PC-9 (cell line): ENCODE results near the gene KCNMB1. TPM values are rescaled to one million over a fixed set of nuclear protein-coding genes. Genes with fewer than 3 reads are reported as not detected.

ENCODE experiments used
- BruUV-seq: library from RNA; stranded (reverse); fragments of 400-500 nt; replicated peaks from 2 replicates; lab custom pipeline; 2021; lab: Mats Ljungman, UMichigan
- CTCF ChIA-PET: fragments of 300-600 bp; sonication (Branson Sonifier 250); formaldehyde crosslinking; loops from one replicate; lab custom pipeline; 2022; ENCODE audit warnings: antibody characterized with exemption; lab: Charles Lee
- POLR2A ChIA-PET: fragments of 300-600 bp; sonication (Branson Sonifier 250); formaldehyde crosslinking; loops from one replicate; lab custom pipeline; 2022; ENCODE audit warnings: antibody characterized with exemption; ENCODE audit not compliant: unreplicated experiment; lab: Charles Lee
- DNase-seq, 2 experiments: peaks; one replicate each; pipeline versions ENCODE4 v3.0.0 to v3.0.0-alpha.2; 2015 to 2022; ENCODE audit warnings: mixed read lengths in 1 of 2
- H2AFZ ChIP-seq: fragments of 200-600 bp; sonication (generic); 2 replicates; pipeline ENCODE4 v1.8.1; 2017; ENCODE audit warnings: antibody characterized with exemption
- H3F3A ChIP-seq: fragments of 200-600 bp; sonication (generic); 2 replicates; pipeline ENCODE4 v1.8.1; 2017; ENCODE audit warnings: antibody characterized with exemption, mild to moderate bottlenecking, low read depth; ENCODE audit not compliant: insufficient read depth
- H3K27ac ChIP-seq: fragments of 200-600 bp; sonication (generic); 2 replicates; pipeline ENCODE4 v1.6.1; 2016; ENCODE audit warnings: mixed run types
- H3K27me3 ChIP-seq: fragments of 200-600 bp; sonication (generic); 2 replicates; pipeline ENCODE4 v1.6.1; 2016; ENCODE audit warnings: low read depth, mixed run types; ENCODE audit not compliant: insufficient read depth
- H3K36me3 ChIP-seq: fragments of 200-600 bp; sonication (generic); 2 replicates; pipeline ENCODE4 v1.6.1; 2016; ENCODE audit warnings: low read depth, mixed run types
- H3K4me1 ChIP-seq: fragments of 200-600 bp; sonication (generic); replicated peaks from 2 replicates; pipeline ENCODE4 v1.6.1; 2016; ENCODE audit warnings: mixed run types; ENCODE audit not compliant: insufficient read depth
- H3K4me2 ChIP-seq: fragments of 200-600 bp; sonication (generic); 2 replicates; pipeline ENCODE4 v1.6.1; 2017; ENCODE audit warnings: mixed run types
- H3K4me3 ChIP-seq: fragments of 200-600 bp; sonication (generic); 2 replicates; pipeline ENCODE4 v1.6.1; 2016; ENCODE audit warnings: mixed run types
- H3K79me2 ChIP-seq: fragments of 200-600 bp; sonication (generic); 2 replicates; pipeline ENCODE4 v1.6.1; 2017; ENCODE audit warnings: low read depth, mixed run types
- H3K9me2 ChIP-seq: fragments of 200-600 bp; sonication (generic); 2 replicates; pipeline ENCODE4 v1.8.1; 2017; ENCODE audit warnings: mild to moderate bottlenecking; ENCODE audit not compliant: insufficient read depth
- H3K9me3 ChIP-seq: fragments of 200-600 bp; sonication (generic); 2 replicates; pipeline ENCODE4 v1.8.1; 2016; ENCODE audit warnings: low read depth; ENCODE audit not compliant: insufficient read depth
- H4K20me1 ChIP-seq: fragments of 200-600 bp; sonication (generic); 2 replicates; pipeline ENCODE4 v1.8.1; 2017; ENCODE audit not compliant: insufficient read depth
- EZH2 ChIP-seq: fragments of 200-600 bp; sonication (generic); IDR thresholded peaks from 2 replicates; pipeline ENCODE4 v1.8.0; 2017; ENCODE audit warnings: antibody characterized with exemption, low read depth
- intact Hi-C: fragments of 100-400 bp; cut with micrococcal nuclease; formaldehyde crosslinking; loops from one replicate; pipeline ENCODE4 v1.10.0; 2022; ENCODE audit not compliant: unreplicated experiment
- total RNA-seq: library from RNA; stranded (reverse); gene quantifications from 2 replicates; pipeline ENCODE4 v1.2.3, GENCODE V29; 2021
- TF ChIP-seq, protein P1 (sequence below): fragments of 200-600 bp; sonication (generic); conservative IDR thresholded peaks from 2 replicates; pipeline ENCODE4 v1.6.1; 2017; ENCODE audit warnings: mixed run types, antibody characterized with exemption, mild to moderate bottlenecking, moderate library complexity

The KCNMB1 gene
- total RNA-seq, 1 experiment from 2014 or later: not detected

GRCh38 chr5:170365831-170366230 lies 23.3 kb downstream of the KCNMB1 start:
- Histone ChIP-seq H3K27me3 (peaks cover 20% of the 10 kb centered on the region), H3K4me3 (no peak overlapping the region), H3K4me1 (0 out of 2 replicates have a peak, but pooled peaks cover 3% of the 10 kb centered on the region), H3K9me2 (no peaks in the 10 kb centered on the region), H3F3A (no peaks in the 10 kb centered on the region), H2AFZ (no peak overlapping the region), H3K27ac (no peak overlapping the region), H3K36me3 (no peaks in the 10 kb centered on the region), H4K20me1 (no peaks in the 10 kb centered on the region), H3K9me3 (no peaks in the 10 kb centered on the region), H3K4me2 (no peak overlapping the region), H3K79me2 (no peaks in the 10 kb centered on the region)
- BruUV-seq: no TSS peak
- intact Hi-C loops: no loop called here
- TF ChIP-seq, protein P1, sequence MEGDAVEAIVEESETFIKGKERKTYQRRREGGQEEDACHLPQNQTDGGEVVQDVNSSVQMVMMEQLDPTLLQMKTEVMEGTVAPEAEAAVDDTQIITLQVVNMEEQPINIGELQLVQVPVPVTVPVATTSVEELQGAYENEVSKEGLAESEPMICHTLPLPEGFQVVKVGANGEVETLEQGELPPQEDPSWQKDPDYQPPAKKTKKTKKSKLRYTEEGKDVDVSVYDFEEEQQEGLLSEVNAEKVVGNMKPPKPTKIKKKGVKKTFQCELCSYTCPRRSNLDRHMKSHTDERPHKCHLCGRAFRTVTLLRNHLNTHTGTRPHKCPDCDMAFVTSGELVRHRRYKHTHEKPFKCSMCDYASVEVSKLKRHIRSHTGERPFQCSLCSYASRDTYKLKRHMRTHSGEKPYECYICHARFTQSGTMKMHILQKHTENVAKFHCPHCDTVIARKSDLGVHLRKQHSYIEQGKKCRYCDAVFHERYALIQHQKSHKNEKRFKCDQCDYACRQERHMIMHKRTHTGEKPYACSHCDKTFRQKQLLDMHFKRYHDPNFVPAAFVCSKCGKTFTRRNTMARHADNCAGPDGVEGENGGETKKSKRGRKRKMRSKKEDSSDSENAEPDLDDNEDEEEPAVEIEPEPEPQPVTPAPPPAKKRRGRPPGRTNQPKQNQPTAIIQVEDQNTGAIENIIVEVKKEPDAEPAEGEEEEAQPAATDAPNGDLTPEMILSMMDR: no peak
- TF ChIP-seq EZH2: no peak
- DNase-seq: no peak
- CTCF ChIA-PET: no interaction called here
- POLR2A ChIA-PET: no interaction called here

DNA sequence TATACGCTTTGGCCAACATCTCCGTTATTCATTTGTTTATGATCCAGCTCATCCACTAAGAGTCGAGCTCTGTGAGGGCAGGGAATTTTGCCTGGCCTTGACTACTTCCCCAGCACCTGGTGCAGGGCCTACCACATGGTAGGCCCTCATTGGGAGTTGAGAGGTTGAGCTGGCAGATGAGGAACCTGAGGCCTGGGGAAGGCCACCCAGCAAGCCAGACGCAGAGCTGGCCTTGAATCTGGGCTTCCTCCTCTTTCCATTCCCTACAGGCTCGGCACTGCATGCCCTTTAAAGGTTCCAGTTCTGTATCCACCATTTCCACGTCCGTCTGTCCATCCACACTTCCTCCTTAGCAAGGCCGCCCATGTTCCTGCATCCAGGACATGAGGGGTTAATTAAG lies 24.2 kb downstream of the KCNMB1 start:
- POLR2A ChIA-PET: no interaction called here

DNA sequence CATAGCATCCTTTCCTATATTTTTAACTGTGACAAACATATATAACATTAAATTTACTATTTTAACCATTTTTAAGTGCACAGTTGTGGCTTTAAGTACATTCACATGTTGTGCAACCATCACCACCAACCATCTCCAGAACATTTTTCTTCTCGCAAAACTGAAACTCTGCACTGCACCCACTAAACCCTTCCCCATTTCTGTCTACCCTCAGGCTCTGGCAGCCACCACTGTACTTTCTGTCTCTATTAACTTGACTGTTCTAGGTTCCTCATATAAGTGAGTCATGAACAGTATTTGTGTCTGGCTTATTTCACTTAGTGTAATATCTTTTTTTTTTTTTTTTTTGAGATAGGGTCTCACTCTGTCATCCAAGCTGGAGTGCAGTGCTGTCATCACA lies 25.5 kb downstream of the KCNMB1 start:
- BruUV-seq: no TSS peak
- TF ChIP-seq, protein P1: no peak
- TF ChIP-seq EZH2: no peak
- ChIA-PET POLR2A (no interaction called here), CTCF (no interaction called here)
- no peak overlapping the region for H2AFZ ChIP-seq
- no peak for DNase-seq
- H3K9me2 ChIP-seq: no peaks in the 10 kb centered on the region
- intact Hi-C loops: no loop called here
- no peaks in the 10 kb centered on the region for H3K79me2 ChIP-seq
- peaks cover 4% of the 10 kb centered on the region for H3K27me3 ChIP-seq
- H3K9me3 ChIP-seq: no peaks in the 10 kb centered on the region
- no peak overlapping the region for H3K4me3 ChIP-seq
- no peak overlapping the region for H3K4me2 ChIP-seq
- no peaks in the 10 kb centered on the region for H3K36me3 ChIP-seq
- no peak overlapping the region for H3K27ac ChIP-seq
- no peaks in the 10 kb centered on the region for H4K20me1 ChIP-seq
- no peaks in the 10 kb centered on the region for H3F3A ChIP-seq
- 0 out of 2 replicates have a peak, but pooled peaks cover 3% of the 10 kb centered on the region for H3K4me1 ChIP-seq

More for the DNA sequence above, 24.2 kb downstream of the KCNMB1 start:
- BruUV-seq: no TSS peak
- no peak for DNase-seq
- H3F3A ChIP-seq: no peaks in the 10 kb centered on the region
- CTCF ChIA-PET: no interaction called here
- no peak overlapping the region for H3K4me3 ChIP-seq
- intact Hi-C loops: no loop called here
- H4K20me1 ChIP-seq: no peaks in the 10 kb centered on the region
- no peaks in the 10 kb centered on the region for H3K9me2 ChIP-seq
- H3K27me3 ChIP-seq: peaks cover 17% of the 10 kb centered on the region
- H3K4me2 ChIP-seq: no peak overlapping the region
- no peaks in the 10 kb centered on the region for H3K79me2 ChIP-seq
- no peak for TF ChIP-seq EZH2
- H3K36me3 ChIP-seq: no peaks in the 10 kb centered on the region
- 0 out of 2 replicates have a peak, but pooled peaks cover 3% of the 10 kb centered on the region for H3K4me1 ChIP-seq
- H3K27ac ChIP-seq: no peak overlapping the region
- H2AFZ ChIP-seq: no peak overlapping the region
- no peaks in the 10 kb centered on the region for H3K9me3 ChIP-seq

- ChIA-PET CTCF (no interaction called here), POLR2A (no interaction called here)
- Histone ChIP-seq H3K79me2 (no peaks in the 10 kb centered on the region), H3K4me1 (0 out of 2 replicates have a peak, but pooled peaks cover 3% of the 10 kb centered on the region), H3F3A (no peaks in the 10 kb centered on the region), H3K27ac (no peak overlapping the region), H3K9me3 (no peaks in the 10 kb centered on the region), H3K36me3 (no peaks in the 10 kb centered on the region), H3K27me3 (peaks cover 6% of the 10 kb centered on the region; the same call in 1 of the 2 replicates), H2AFZ (no peak overlapping the region), H3K4me3 (no peak overlapping the region), H3K4me2 (no peak overlapping the region), H4K20me1 (no peaks in the 10 kb centered on the region), H3K9me2 (no peaks in the 10 kb centered on the region)
- BruUV-seq: no TSS peak
- TF ChIP-seq EZH2: no peak
- TF ChIP-seq, protein P1: no peak
- DNase-seq: no peak
- intact Hi-C loops: no loop called here
Measured at GRCh38 chr5:170362656-170363055, 26.5 kb downstream of the KCNMB1 start.
